Embryonic facial prominence (tissue), 1 donor: ENCODE data around the gene GOLGB1.

Source experiments
- DNase-seq: peaks from one replicate; pipeline ENCODE4 v3.0.0-alpha.2; 2016; ENCODE audit errors: extremely low spot score

The GOLGB1 gene

DNA sequence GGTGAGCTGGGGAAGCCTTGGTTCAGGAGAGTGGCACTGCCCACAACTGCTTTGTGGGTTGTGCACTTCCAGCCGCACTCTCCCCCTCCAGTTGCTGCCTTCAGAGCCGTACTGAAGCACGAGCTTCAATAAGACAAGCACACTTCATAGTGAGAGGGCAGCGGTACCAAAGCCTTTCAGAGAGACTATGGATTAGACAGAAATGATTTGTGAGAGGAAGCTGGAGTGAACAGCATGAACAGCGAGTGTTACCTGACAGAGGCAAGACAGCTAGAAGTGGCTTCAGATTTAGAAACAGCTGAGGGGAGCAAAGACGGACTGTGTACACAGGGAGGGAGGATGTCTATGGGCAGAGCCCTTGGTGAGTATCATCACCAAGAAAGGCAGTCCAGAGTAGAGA, 119.9 kb downstream of the GOLGB1 start:
- DNase-seq: no peak

DNA sequence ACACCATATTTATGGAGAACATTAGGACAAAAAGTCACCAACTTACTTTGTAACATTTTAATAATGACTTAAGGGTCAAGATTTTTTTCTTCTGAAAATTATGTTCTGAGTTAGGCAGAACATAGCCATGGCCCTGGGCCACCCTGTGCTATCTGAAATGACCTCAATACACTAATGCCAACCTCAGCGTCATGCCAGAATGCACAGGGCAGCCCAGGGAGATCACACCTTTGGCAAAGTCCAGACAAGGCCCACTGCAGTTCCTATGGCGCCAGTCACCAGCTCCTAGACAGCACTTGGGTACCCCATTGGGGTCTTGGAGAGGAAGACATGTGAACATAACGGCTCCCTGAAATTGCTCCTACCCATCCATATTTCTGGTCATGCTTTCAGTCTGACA, 121.9 kb downstream of the GOLGB1 start:
- DNase-seq: no peak

DNA sequence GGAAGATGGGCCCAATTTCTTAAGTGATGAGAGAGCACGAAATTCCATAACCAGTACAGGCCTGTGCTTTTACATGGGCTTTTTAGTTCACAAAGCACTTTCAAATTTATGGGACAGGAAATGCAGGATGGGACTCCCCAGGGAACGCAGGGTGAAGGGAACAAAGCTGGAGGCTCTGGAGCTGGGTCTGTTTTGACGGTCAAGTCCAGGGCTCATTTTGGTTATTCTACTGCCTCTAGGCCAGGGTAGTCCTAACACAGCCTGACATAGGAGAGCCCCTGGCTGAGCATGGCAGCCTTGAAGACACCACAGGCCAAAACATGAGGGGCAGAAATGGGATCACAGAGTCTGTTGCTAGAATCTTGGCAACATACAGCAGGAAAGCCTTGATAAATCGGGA, 122.3 kb downstream of the GOLGB1 start:
- DNase-seq: no peak

DNA sequence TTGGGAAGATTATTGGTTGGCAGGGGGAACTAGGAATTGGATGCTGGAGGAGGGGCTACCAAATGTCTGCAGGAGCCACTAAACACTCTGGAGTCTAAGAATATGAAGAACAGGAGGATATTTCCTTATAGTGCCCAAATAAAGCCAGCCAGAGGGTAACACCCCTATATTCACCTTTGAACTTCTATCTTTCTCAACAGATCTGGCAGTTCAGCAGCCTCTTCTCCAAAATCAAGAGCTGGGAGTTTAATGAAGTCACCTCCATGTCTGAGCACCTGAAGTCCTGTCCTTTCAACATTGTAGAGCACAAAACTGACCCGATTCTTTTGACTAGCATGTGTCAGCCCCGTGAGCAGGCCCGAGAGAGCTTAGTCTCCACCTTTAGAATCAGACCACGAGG, 123.0 kb downstream of the GOLGB1 start:
- no peak for DNase-seq

DNA sequence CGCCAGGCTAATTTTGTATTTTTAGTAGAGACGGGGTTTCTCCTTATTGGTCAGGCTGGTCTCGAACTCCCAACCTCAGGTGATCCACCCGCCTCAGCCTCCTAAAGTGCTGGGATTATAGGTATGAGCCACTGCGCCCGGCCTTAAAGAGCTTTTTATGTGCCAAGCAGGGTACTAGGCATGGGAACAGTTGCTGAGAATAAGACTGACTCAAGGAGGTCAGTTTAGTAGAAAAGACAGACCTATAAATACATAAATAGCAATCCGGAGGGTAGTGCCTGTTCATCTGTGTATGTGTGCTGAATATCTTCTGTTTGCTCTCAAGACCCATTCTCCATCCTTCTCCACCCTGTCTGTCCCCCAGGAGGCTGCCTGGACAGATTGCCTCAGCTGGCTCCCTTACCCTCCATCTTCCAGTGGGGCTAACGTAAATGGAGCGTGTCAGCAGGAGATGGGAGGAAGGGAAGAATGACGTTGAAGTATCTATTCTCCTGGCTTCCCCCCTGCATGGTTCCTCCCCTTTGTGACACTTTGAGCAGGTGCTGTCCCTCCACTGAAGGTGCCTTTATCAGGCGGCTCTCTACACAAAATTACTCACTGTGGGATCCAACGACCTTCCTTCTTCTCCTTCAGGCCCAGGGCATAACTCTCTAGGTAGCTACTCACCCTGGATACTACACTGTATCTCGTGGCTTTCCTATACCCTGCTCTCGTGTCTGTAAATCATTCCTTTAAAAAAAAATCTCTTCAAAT, 125.2 kb downstream of the GOLGB1 start:
- no peak for DNase-seq

DNA sequence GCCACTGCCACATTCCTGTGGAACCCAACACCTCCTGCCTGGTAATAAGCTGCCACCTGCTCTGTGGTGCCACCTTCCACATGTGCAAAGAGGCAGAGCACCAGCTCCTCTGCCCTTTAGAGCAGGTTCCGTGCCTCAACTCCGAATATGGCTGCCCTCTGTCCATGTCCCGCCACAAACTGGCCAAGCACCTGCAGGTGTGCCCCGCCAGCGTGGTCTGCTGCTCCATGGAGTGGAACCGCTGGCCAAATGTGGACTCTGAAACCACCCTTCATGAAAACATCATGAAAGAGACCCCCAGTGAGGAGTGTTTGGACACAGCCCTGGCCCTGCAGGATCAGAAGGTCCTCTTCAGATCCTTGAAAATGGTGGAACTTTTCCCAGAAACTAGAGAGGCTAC, 128.1 kb downstream of the GOLGB1 start:
- no peak for DNase-seq

DNA sequence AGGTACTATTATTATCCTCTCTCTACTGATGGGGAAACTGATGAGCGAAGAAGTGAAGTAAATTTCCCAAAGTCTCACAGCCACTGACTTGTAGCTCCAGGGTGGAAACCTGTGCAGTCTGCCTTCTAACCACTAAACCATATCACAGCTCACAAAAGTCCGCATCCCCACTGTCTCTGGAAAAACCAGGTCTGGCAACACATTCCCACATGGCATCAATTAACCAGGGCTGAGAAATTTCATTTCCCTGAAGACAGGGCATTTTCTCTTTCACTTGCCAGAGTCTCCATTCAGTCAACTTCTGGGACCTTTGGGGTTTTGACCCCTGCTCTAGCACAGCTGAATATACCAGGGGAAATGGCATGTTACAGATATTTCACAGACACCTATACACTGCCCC, 129.8 kb downstream of the GOLGB1 start:
- DNase-seq: no peak
